H7 (cell line): ENCODE results near the gene RDH13. TPM values are rescaled to one million over a fixed set of nuclear protein-coding genes. Genes with fewer than 3 reads are reported as not detected.
A peak's percentile ranks its signal among the peaks of the same experiment; 100 is the strongest.
"Not testable (repeated sequence)": the region's sequence is repeated elsewhere in the genome, so short reads cannot be mapped to it uniquely, and the experiment has no call there.

ENCODE experiments used
- DNase-seq: peaks from one replicate; pipeline ENCODE4 v3.0.0; 2012
- H3K27me3 ChIP-seq: 2 replicates; pipeline ENCODE4 v1.6.0; 2011; ENCODE audit warnings: mild to moderate bottlenecking, low read length; ENCODE audit not compliant: control insufficient read depth, insufficient read depth
- H3K36me3 ChIP-seq: replicated peaks from 2 replicates; pipeline ENCODE4 v1.5.1; 2011; ENCODE audit warnings: low read length; ENCODE audit not compliant: control insufficient read depth, insufficient read depth
- H3K4me3 ChIP-seq: 2 replicates; pipeline ENCODE4 v1.5.1; 2011; ENCODE audit warnings: low read depth, mild to moderate bottlenecking, control low read depth, low read length, moderate library complexity; ENCODE audit not compliant: insufficient read depth
- total RNA-seq: library from RNA; depleted of rRNA; stranded (reverse); fragments of >200 nt; shearing (Covaris generic); gene quantifications from 2 replicates; pipeline ENCODE4 v1.2.3, GENCODE V29; 2014

Gene RDH13
- total RNA-seq, 1 experiment from 2014 or later = 21.2 TPM

DNA sequence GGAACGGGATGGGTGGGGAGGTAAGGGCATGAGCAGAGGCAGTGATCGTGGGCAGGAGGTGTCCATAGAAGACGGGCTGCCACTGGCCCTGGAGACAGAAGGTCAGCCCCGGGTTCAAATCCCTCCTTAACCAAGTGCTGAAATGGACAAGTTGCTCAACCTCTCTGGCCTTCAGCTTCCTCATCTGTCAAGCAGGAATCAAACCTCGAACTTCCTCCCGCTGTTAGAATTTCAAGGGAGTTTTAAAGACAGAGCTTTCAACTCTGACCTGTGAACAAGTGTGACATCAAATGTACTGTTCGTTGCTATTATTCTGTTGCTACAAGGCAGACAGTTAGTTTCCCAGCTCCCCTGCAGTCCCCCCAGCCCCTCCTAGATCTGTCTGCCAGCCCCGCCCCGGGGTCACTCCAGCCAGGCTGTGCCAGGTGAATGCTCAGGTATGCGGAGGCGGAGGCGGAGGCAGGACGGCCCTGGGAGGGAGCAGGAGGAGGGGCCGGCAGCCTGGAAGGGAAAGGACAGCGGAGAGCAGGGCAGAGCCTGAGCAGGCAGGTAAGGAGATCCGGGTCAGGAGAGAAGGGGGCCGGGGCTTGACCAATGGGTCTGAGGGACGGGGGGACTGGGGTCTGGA is 12.5 kb upstream of the RDH13 start, which contains the start of gene EPS8L1:
EPS8L1 (plus strand) TSS at position 499 of the 628 bp plus-strand sequence. CDS start 576 bp downstream, outside the sequence.
- Histone ChIP-seq H3K36me3 (no peaks in the 10 kb centered on the region), H3K4me3 (peak within 1 kb of the TSS; percentile 16; the same call in 1 of the 2 replicates), H3K27me3 (peaks cover 39% of the 10 kb centered on the region)
- peak; percentile 93 for DNase-seq

DNA sequence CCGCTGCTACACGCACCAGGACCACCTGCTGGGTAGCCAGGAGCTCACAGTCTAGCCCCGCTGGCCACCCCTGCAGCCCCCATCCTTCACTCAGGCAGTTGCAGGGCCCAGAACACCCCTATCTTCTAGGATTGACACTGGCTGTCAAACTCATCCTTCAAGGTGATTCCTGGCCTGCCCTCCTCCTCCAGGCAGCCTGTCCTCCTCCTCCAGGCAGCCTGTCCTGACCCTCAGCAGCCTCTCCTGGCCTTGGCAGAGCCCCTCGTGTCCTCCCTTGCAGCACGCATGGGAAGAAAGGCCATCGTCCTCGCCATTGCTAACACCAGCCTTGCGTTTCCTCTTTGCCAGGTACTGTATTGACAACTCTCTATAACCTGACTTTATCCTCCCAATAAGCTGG is 9.0 kb upstream of the RDH13 start:
- Histone ChIP-seq H3K4me3 (no peak overlapping the region), H3K36me3 (no peaks in the 10 kb centered on the region), H3K27me3 (peaks cover 49% of the 10 kb centered on the region)
- DNase-seq = peak; percentile 38

- H3K36me3 ChIP-seq = no peaks in the 10 kb centered on the region
- DNase-seq = no peak
- H3K27me3 ChIP-seq = peaks cover 52% of the 10 kb centered on the region
These were observed 8.2 kb upstream of the RDH13 start for GRCh38 chr19:55071129-55071502.

DNA sequence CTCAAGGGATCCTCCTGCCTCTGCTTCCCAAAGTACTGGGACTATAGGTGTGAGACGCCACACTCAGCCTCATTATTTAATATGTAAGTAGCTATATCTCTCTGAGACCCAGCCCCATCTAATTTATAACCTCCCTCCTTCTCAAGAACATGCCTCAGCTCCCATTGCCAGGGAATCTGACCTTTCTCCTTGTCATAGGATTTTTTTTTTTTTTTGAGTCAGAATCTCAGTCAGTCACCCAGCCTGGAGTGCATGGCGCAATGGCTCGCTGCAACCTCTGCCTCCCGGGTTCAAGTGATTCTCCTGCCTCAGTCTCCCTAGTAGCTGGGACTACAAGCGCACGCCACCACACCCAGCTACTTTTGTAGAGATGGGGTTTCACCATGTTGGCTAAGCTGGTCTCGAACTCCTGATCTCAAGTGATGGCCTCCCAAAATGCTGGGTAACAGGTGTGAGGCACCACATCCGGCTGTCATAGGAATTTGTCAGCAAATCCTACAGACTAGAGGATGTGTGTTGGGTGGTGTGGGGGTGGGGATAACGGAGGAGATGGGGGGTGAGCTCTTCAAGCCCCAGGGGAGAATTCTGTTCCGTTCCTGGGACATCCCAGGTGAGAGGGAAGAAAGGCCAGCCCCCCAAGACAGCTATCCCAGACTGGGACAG is 7.6 kb upstream of the RDH13 start:
- Histone ChIP-seq H3K4me3 (no peak overlapping the region), H3K27me3 (peaks cover 52% of the 10 kb centered on the region), H3K36me3 (no peaks in the 10 kb centered on the region)
- no peak for DNase-seq

More at GRCh38 chr19:55071129-55071502, 8.2 kb upstream of the RDH13 start:
- H3K4me3 ChIP-seq = no peak overlapping the region

- no peak for DNase-seq
- peaks cover 50% of the 10 kb centered on the region for H3K27me3 ChIP-seq
- no peaks in the 10 kb centered on the region for H3K36me3 ChIP-seq
- no peak overlapping the region for H3K4me3 ChIP-seq
These were observed 6.9 kb upstream of the RDH13 start for GRCh38 chr19:55069865-55070197.

- DNase-seq = peak; percentile 77
- Histone ChIP-seq H3K4me3 (peak overlapping the region; percentile 42), H3K36me3 (no peaks in the 10 kb centered on the region), H3K27me3 (peaks cover 50% of the 10 kb centered on the region)
These were observed 6.3 kb upstream of the RDH13 start for GRCh38 chr19:55068950-55069864.

DNA sequence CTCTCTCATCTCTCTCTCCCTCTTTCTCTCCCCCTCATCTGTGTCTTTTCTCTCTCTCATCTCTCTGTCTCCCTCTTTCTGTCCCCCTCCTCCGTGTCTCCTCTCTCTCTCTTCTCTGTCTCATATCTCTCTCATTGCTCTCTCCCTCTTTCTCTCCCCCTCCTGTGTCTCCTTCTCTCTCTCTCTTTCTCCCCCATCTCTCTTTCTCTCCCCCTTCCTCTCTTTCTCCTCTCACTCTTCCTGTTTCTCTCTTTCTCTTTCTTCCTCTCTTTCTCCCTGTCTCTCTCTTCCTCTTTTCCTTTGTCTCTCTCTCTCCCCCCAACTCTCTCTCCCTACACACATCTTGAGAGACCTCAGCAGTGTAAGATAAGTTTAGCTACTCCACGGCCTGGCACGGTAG is 4.9 kb upstream of the RDH13 start:
- no peak overlapping the region for H3K4me3 ChIP-seq
- H3K36me3 ChIP-seq = no peaks in the 10 kb centered on the region
- peaks cover 50% of the 10 kb centered on the region for H3K27me3 ChIP-seq
- DNase-seq = no peak

DNA sequence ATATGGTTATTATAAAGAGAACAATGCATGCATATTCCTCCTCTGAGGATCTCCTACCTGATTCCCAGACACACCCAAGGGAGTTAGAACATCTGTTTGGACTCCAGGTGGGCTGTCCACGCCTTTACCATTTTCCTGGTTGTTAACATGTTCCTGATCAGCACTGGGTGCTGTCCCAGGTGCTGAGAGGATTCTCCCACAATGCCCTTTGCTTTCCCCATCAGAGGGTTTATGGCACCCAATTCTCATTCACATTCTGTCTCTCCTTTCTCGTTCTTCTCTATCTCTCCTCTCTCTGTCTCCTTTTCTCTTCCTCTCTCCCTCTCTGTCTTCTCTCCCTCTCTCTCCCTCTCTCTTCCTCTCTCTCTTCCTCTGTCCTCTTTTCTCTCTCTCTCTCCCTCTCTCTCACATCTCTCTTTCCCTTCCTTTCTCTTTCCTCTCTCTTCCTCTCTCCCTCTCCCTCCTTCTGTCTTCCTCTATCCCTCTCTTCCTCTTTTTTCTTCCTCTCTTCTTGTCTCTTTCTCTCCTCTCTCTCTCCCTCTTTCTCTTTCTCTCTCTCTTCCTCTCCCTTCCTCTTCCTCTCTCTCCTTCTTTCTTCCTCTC is 3.3 kb upstream of the RDH13 start:
- H3K4me3 ChIP-seq = no peak overlapping the region
- H3K36me3 ChIP-seq = no peaks in the 10 kb centered on the region
- peak; percentile 64 for DNase-seq
- peaks cover 42% of the 10 kb centered on the region for H3K27me3 ChIP-seq

DNA sequence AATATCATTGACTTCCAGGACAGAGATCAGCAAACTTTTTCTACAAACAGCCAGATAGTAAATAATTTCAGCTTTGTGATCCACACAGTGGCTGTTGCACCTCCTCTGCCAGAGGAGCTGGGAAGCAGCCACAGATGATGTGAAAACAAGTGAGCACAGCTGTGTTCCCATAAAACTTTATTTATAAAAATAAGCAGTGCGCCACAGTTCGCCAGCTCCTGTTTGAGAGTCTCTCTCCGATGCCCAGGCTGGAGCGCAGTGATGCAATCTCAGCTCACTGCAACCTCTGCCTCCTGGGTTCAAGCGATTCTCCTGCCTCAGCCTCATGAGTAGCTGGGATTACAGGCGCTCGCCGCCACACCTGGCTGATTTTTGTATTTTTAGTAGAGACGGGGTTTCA is 2.6 kb upstream of the RDH13 start:
- H3K27me3 ChIP-seq = peaks cover 38% of the 10 kb centered on the region

DNA sequence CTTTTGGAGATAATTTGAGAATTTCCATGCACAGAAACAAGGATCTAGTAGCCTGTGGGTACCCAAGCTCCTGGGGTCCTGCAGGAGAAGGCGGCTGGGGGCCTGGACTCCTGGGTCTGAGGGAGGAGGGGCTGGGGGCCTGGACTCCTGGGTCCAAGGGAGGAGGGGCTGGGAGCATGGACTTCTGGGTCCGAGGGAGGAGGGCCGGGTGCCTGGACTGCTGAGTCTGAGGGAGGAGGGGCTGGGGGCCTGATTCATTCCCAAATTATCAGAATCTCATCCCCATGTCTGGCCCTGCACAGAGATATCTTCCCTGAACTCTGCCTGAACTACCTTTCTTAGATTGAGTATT is 520 bp upstream of the RDH13 start:
- Histone ChIP-seq H3K4me3 (no peak overlapping the region), H3K36me3 (no peaks in the 10 kb centered on the region), H3K27me3 (peaks cover 22% of the 10 kb centered on the region)
- no peak for DNase-seq

More for the DNA sequence above, 2.6 kb upstream of the RDH13 start:
- H3K36me3 ChIP-seq, DNase-seq, H3K4me3 ChIP-seq: not testable (repeated sequence)

- H3K4me3 ChIP-seq, DNase-seq, H3K27me3 ChIP-seq, H3K36me3 ChIP-seq: not testable (repeated sequence)
These were observed 2.7 kb downstream of the RDH13 start for GRCh38 chr19:55060287-55060686.

- H3K27me3 ChIP-seq = peaks cover 3% of the 10 kb centered on the region
- no peak overlapping the region for H3K4me3 ChIP-seq
- peak; percentile 31 for DNase-seq
- H3K36me3 ChIP-seq = peaks cover 5% of the 10 kb centered on the region
These were observed 4.0 kb downstream of the RDH13 start for GRCh38 chr19:55058781-55059610.

GRCh38 chr19:55056827-55057226 is 6.1 kb downstream of the RDH13 start:
- no peak for DNase-seq
- H3K36me3 ChIP-seq = peaks cover 10% of the 10 kb centered on the region

GRCh38 chr19:55053735-55054134 is 9.2 kb downstream of the RDH13 start:
- peak; percentile 9 for DNase-seq
- Histone ChIP-seq H3K4me3 (no peak overlapping the region), H3K27me3 (no peaks in the 10 kb centered on the region), H3K36me3 (peaks cover 13% of the 10 kb centered on the region)

More at GRCh38 chr19:55056827-55057226, 6.1 kb downstream of the RDH13 start:
- no peak overlapping the region for H3K4me3 ChIP-seq
- no peaks in the 10 kb centered on the region for H3K27me3 ChIP-seq
